ENCODE data around the gene CEP41.

CEP41 gene

DNA sequence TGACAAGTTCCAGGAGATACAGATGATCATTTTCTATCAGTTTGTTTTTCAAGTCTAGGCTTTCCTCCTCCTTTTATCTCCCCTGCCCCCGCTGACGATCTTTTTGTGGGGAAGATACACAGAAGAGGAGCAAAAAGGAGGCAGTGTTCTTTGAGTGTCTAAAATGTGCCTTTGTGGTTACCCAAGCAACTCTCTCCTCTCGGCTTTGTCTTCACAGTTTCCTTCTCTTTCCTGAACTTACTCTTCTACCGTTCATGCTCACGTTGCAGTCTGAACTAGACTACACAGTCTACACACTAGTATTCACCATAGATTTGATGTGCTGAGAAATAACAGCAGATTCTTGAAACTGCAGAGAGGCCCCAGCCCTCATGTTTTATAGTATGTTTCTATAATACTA lies 23.6 kb downstream of the CEP41 start:
- no peak overlapping the region for H3K27ac ChIP-seq
- TF ChIP-seq CTCF (conservative IDR thresholded peaks at IDR 0.05) = no peak
- TF ChIP-seq ZFX (IDR thresholded peaks at IDR 0.05) = no peak

GRCh38 chr7:130415006-130415405 lies 25.8 kb downstream of the CEP41 start:
- no peak for TF ChIP-seq ZFX (IDR thresholded peaks at IDR 0.05)
- TF ChIP-seq CTCF (conservative IDR thresholded peaks at IDR 0.05) = no peak

DNA sequence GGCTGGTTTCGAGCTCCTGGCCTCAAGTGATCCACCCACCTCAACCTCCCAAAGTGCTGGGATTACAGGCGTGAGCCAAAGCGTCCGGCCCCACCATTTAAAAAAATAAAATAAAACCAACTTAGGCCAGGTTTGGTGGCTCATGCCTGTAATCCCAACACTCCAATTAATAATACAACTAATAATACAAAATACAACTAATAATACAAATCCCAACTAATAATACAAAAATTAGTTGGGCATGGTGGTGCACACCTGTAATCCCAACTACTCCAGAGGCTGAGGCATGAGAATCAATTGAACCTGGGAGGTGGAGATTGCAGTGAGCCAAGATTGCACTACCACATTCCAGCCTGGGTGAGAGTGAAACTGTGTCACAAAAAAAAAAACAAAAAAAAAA lies 27.6 kb downstream of the CEP41 start:
- no peak for TF ChIP-seq ZFX (IDR thresholded peaks at IDR 0.05)
- no peak for TF ChIP-seq CTCF (conservative IDR thresholded peaks at IDR 0.05)
- no peak overlapping the region for H3K27ac ChIP-seq

More at GRCh38 chr7:130415006-130415405, 25.8 kb downstream of the CEP41 start:
- no peak overlapping the region for H3K27ac ChIP-seq

- TF ChIP-seq CTCF (conservative IDR thresholded peaks at IDR 0.05) (no peak), ZFX (IDR thresholded peaks at IDR 0.05) (no peak)
- H3K27ac ChIP-seq = no peak overlapping the region
Observed at GRCh38 chr7:130410868-130411541, 29.8 kb downstream of the CEP41 start.

DNA sequence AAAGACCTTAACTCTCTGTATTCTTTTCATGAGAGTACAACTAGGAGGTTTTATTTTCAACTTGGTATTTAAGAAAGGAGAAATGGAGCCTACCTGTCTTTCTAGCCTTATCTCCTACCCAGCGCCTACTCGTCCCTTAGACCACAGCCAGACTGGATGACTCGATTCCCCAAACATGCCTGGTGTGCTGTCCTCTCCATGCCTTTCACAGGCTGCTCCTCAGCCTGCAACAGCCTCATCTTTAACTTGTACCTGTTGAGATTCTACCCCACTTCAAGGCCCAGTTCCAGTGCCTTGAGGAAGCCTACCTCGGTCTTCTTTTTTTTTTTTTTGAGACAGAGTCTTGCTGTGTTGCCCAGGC lies 31.1 kb downstream of the CEP41 start:
- H3K27ac ChIP-seq = no peak overlapping the region
- TF ChIP-seq ZFX (IDR thresholded peaks at IDR 0.05) (no peak), CTCF (conservative IDR thresholded peaks at IDR 0.05) (no peak)

- no peak overlapping the region for H3K27ac ChIP-seq
- TF ChIP-seq ZFX (IDR thresholded peaks at IDR 0.05) (no peak), CTCF (conservative IDR thresholded peaks at IDR 0.05) (no peak)
Observed at GRCh38 chr7:130409067-130409711, 31.6 kb downstream of the CEP41 start.

- TF ChIP-seq CTCF (conservative IDR thresholded peaks at IDR 0.05) = no peak
- no peak overlapping the region for H3K27ac ChIP-seq
Observed at GRCh38 chr7:130405003-130405402, 35.8 kb downstream of the CEP41 start.
